GM21423 (cell line): Measurements from ENCODE around the gene FHOD3.

Experiments used
- ATAC-seq: cut with Tn5 transposase; IDR thresholded peaks from one replicate; pipeline ENCODE4 v1.9.1; 2021; ENCODE audit warnings: mild to moderate bottlenecking, moderate library complexity; ENCODE audit not compliant: unreplicated experiment

Gene FHOD3

GRCh38 chr18:36295880-36296301, 1.6 kb upstream of the FHOD3 start:
- no peak for ATAC-seq

GRCh38 chr18:36296650-36297416, 680 bp upstream of the FHOD3 start:
- no peak for ATAC-seq

GRCh38 chr18:36298126-36298741, 721 bp downstream of the FHOD3 start:
- ATAC-seq = no peak

DNA sequence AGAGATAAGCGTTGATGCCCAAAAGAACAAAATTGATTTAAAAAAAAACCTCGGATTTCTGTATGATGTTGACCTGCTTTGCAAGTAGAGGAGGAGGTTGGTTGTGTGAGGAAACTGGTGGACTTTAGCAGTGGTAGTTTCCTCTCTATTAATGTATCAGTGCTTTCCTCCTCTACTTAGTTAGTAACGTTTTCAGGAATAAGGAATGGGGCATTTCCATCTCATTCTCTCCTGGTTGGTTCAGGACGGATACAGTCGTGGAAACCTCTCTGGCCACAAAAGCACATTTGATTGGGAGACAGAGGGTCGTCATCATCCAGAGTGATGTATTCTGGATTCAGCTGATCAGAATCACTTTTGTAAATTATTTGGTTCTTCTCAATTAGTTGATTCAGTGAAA, 1.5 kb downstream of the FHOD3 start:
- no peak for ATAC-seq

DNA sequence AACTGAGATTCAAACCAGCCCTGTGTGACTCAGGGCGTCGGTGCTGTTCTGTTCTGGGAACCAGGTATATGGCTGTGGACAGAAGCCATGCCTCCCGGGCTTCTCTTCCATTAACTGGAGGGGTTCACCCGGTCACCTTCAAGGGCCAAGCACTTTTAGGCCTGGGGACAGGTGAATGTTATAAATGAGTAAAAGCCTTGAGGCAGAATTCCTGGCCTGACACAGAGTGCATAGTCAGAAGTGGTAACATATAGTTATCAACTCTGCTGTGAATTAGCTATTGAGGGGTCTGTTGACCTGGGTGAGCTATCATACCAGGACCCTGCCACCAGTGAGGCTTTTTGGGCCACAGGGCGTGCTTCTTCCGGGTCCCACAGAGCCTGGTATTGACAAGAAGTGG, 2.7 kb downstream of the FHOD3 start:
- ATAC-seq = no peak

DNA sequence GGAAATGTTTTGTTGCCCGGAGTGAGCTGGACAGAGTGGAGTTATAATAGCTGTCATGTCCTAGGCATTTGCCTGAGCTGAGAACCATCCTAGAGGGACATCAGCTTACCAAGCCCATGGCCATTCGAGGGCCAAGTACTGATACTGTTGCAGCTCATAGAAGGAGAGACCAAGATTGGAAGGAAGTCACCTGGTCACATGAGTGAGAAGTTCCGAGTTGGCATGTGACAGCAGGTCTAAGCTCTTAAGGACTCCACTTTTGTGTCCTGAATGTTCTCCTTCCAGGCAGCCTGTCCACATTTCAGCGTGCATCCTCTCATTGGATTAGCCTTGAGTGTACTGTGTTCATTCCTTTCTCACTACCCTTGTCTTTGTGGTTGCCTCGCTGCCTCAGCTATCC, 4.4 kb downstream of the FHOD3 start:
- no peak for ATAC-seq

DNA sequence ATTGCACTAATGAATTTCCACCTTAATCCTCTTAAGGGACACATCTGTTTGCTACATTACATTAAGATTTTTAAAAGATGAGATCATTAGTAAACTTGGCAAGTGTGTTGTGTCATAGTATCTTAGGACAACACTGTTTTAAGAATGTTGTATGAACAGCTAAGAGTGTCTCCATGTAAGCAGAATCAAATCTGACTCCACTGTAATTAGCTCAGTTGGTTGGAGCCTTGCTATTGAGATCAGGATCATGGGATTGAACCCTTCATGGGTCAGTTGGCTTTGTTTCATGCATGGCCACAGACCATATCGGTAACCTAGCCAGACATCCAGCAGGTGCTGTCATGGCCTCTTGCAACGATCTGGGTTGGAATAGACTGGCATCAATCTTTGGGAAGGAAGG, 5.2 kb downstream of the FHOD3 start:
- no peak for ATAC-seq

- ATAC-seq = no peak
These were observed 5.8 kb downstream of the FHOD3 start for GRCh38 chr18:36303211-36303844.

GRCh38 chr18:36304723-36305122, 7.2 kb downstream of the FHOD3 start:
- no peak for ATAC-seq

DNA sequence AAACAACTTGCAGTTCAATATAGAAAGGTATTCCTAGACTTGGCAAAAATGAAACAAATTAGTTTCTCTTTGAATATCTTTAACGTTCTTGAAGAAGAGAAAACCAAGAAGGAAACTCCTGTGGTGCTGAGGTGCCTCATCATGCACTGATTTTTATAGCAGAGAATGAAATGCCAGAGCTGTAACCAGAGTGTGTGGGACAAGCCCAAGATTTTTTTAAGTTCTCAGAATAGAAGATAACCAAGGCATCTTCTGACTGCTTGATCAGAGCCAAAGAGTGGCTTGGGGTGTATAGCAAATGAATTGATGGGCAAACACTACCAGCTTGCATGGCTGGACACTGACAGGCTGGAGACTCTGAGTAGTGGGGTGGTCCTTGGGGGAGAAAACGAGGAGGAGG, 7.9 kb downstream of the FHOD3 start:
- no peak for ATAC-seq

GRCh38 chr18:36307513-36307912, 10.0 kb downstream of the FHOD3 start:
- ATAC-seq = no peak

DNA sequence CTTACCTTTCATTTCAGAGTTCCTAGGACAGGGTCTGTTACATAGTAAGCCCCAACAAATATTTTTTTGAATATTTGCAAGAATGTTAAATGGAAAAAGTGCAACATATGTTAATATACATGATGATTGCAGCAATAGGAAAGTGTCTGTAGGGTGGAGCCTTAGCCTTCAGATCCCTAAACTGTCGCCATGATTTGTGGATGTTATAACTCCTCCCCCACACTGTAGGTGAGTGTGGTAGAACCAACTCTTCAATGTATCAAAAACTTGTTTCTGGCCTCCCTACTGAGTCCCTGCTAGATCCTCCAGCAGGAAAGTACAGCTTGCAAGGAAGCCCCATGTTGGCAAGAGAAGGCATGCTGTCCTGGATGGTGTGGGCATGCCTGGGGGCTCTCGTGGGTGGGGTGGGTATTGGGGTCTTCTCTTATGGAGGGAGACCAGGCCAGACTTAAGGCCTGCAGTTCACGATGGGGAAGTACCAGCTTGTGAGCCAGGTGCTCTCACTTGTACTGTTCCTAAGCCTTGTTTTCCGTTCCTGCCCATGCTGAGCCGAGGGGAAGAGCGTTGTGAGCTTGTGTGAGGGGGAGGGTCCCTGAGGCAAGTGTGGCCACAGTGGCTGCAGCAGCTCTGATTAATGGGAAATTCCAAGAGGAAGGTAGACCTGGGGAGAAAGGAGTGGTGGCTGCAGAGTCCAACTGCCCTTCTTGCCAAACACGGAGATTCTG, 11.4 kb downstream of the FHOD3 start:
- ATAC-seq = no peak

GRCh38 chr18:36309436-36310391, 12.2 kb downstream of the FHOD3 start:
- no peak for ATAC-seq

- no peak for ATAC-seq
These were observed 13.6 kb downstream of the FHOD3 start for GRCh38 chr18:36311026-36311570.

GRCh38 chr18:36312806-36313395, 15.4 kb downstream of the FHOD3 start:
- no peak for ATAC-seq

DNA sequence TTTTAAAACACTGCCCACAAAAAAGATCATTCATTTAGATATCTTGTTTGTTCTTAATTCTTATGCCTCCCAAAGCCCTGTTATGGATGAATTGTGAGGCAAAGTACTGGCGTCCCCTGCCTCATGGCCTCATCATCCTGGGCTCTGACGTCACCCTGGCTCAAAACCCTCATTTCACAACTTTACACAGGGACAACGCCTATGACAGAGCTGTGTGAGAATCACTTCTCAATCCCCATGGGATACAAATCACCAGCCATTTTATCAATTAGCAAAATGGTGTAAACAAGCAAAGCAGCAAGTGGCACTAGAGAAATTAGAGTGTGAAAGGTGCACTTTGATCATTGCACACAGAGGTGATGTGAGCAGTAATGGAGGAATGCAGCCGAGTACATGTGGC, 16.6 kb downstream of the FHOD3 start:
- ATAC-seq = no peak

DNA sequence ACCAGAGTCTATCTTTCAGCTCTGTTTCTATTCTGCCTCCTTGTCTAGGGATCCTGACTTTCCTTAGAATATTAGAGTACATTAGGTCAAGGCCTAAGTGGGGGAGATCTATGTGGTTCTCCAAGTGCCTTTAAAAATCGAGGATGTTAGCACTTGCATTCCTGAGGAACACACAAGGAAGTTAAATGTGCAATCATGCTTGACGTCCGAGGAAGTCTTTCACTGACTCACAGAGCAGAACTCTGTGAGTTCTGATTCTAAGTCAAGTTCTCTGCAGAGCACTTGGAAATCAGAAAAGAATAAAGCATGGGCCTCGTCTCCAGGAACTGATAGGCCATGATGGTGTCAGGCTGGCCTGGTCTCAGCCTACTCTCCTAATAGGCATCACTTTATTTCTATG, 17.2 kb downstream of the FHOD3 start:
- ATAC-seq = no peak

DNA sequence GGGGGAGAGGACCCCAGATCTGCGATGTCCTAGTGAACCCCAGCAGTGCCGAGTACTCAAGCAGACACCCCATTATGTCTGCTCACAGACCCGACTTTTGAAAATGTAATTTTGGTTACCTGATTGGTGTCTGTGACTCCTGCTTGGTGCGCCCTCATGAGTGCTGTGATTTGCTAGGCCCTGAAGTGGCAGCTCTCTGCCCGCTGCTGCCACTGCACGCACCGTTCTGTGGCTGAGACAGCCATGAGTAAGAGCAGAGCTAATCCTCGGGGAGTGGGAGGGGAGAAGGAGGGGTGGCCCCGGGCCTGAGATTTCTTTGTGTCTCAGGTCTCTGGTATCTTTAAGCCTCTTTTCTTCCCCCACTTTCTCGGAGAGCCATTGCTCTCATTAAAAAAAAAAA, 18.2 kb downstream of the FHOD3 start:
- no peak for ATAC-seq

DNA sequence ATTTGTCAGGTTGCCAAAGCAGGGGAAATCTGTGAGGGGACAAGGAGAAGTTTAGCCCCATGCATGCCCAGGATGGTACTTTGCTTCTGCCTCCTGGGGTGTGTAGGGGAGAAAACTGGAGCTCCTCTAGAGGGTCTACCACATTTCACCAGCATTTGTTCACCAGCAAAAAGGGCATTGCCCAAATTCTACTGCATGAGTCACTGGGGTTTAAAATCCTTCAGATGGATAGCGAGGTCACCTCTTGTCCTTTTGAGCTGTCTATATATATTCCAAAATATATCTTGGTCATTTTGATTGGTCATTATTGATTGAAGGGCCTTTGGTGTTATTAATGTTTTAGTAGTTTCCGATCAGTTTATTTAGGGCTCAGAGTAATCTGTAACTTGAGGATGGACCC, 18.7 kb downstream of the FHOD3 start:
- ATAC-seq = no peak
